GM12873 (cell line): ENCODE results near the gene TP73.

Source experiments
- CTCF ChIP-seq: IDR thresholded peaks from 2 replicates; pipeline ENCODE4 v1.5.1; 2012; ENCODE audit warnings: low read depth, mild to moderate bottlenecking, moderate library complexity, low read length, control low read depth; ENCODE audit not compliant: insufficient read depth; ENCODE audit errors: missing control alignments

TP73 gene

GRCh38 chr1:3669421-3669821 is 17.1 kb downstream of the TP73 start:
- TF ChIP-seq CTCF, result no peak

DNA sequence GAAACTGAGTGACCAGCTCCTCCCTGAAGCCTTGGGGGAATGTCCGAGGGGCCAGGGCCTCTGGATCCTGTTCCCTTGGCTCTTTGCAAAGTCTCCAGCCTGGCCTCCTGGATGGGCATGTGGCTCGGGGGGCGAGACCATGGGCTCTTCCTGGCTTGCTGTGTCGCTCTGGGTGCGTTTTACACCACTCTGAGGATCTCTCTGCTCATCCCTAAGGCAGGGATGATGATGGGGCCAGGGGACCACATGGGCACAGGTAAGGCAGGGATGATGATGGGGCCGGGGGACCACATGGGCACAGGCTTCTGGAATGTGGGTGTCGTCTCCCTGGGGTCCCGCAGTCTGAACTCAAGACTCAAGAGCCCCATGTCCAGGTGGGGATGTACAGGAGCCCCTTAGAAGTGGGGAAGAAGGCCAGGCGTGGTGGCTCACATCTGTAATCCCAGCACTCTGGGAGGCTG is 17.7 kb downstream of the TP73 start:
- TF ChIP-seq CTCF, result no peak

- no peak for TF ChIP-seq CTCF
These were observed 18.5 kb downstream of the TP73 start for GRCh38 chr1:3670823-3671265.

DNA sequence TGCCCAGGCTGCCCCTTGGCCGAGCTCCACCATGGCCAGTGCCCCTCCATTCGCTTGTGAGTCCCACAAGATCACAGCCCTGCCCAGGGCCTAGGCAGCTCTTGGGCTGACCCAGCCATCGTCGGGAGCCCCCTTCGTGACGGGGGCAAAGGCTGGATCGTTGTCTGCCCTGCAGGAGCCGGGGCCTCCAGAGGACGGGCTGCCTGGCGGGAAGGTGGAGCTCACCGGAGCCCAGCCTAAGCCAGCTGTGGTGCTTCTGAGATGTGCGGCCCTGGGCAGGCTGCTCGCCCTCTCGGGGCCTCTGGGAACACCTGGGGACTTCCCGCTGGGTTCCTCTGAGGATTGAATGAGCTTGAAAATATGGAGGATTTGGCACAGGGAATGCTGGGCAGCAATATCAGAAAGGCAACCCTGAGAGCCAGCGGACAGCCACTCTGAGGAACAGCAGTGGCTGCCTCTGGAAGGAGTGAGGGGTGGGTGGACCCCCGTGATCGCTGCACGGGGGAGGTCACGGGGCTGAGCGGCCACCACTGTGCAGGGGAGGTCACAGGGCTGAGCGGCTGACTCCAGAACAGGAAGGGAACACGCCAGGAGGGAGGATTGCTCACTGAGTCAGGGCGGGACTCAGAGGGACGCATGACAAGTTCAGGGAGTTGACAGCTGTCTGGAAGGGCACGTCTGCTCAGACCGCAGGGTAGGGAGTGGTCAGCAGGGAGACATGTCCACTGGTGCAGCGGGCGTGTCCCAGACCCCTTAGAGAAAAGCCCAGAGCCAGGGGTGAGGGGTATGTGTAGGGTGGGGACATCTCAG is 19.3 kb downstream of the TP73 start:
- TF ChIP-seq CTCF, result no peak

DNA sequence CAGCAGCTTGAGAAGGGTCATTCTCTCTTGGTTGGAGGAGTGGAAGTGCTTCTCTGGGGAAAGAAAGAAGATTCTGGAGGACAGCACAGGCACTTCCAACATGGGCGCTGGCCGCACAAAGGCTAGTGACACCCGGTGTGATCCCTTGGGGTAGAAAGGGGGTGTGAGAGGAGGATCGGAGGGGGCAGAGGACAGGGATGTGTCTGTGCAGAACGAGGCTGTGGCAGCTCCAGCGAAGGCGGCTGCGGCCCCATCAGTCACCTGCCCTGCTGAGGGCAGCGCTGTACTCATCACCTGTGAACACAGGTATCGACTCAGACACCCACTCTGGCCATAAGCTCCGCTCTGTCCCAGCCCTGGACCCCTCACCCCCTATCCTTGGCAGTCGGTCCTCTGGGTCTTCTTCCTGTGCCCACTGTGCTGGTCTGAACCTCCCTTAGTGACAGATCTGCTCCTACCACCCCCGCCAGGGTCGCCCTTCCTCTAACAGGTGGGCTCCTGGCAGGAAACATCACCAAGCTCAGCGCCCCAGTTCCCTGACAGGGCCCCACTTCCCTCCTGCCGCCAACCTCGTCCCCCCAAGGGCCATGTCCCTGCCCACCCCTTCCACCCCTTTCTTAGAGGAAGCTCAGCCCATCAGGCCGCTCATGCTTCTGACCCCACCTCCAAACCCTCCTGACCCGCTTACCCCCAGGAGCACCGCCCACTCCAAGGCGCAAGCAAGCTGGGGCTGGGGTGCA is 20.1 kb downstream of the TP73 start:
- TF ChIP-seq CTCF, result no peak

- no peak for TF ChIP-seq CTCF
These were observed 20.6 kb downstream of the TP73 start for GRCh38 chr1:3672971-3673361.

DNA sequence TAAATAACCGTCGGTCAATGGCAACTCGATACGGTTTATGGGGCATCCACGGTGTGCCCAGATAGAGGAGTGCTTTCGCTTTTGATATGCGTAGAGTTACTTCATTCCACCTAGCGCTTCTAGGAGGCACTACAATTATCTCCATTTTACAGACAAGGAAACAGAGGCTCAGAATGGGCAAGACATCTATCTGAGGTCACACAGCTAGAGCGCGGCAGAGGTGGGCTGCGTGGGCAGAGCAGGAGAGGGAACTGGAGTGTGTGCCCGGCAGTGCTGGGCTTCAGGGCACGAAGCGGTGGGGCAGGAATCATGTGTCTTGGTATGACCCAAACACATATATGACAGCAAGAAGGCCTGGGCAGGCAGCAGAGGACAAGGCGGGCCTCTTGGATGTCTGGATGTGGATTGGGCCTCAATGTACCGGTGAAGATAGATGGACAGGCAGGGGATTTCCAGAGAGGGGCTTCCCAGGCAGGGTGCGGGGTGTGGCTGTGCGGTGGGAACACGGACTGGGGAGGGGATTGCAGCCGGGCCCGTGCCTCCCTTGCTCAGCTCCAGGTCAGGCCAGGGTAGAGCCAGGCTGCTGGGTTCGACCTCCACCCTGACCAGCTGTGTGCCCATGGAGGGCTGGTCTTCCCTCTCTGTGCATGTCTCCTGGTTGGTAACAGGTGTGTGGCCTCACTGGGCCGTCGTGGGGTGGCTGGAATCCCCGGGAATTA is 21.2 kb downstream of the TP73 start:
- TF ChIP-seq CTCF, result peak; percentile 53
